Endothelial cell (in vitro differentiated cells): Measurements from ENCODE around the gene INSIG1. TPM values are rescaled to one million over a fixed set of nuclear protein-coding genes. Genes with fewer than 3 reads are reported as not detected.

Experiments used
- DNase-seq: peaks from one replicate; pipeline ENCODE4 v3.0.0; 2021; ENCODE audit warnings: low spot score
- H3K27ac Mint-ChIP-seq: one replicate; pipeline ENCODE4 v1.8.0; 2021; ENCODE audit warnings: mixed read lengths, inconsistent platforms; ENCODE audit not compliant: unreplicated experiment
- H3K27me3 Mint-ChIP-seq: one replicate; pipeline ENCODE4 v1.8.0; 2021; ENCODE audit warnings: mild to moderate bottlenecking, moderate library complexity, mixed read lengths, inconsistent platforms; ENCODE audit not compliant: unreplicated experiment
- H3K36me3 Mint-ChIP-seq: one replicate; pipeline ENCODE4 v1.8.0; 2021; ENCODE audit warnings: mild to moderate bottlenecking, low read depth, mixed read lengths, inconsistent platforms; ENCODE audit not compliant: unreplicated experiment
- H3K4me1 Mint-ChIP-seq: one replicate; pipeline ENCODE4 v1.8.0; 2021; ENCODE audit warnings: mild to moderate bottlenecking, mixed read lengths, inconsistent platforms; ENCODE audit not compliant: unreplicated experiment
- H3K4me3 Mint-ChIP-seq: one replicate; pipeline ENCODE4 v1.8.0; 2021; ENCODE audit warnings: mild to moderate bottlenecking, mixed read lengths, inconsistent platforms; ENCODE audit not compliant: unreplicated experiment
- H3K9me3 Mint-ChIP-seq: one replicate; pipeline ENCODE4 v1.8.0; 2021; ENCODE audit warnings: mixed read lengths, inconsistent platforms; ENCODE audit not compliant: unreplicated experiment
- CTCF ChIP-seq: fragments of 200-600 bp; sonication (generic); IDR thresholded peaks from one replicate; pipeline ENCODE4 v1.5.0; 2021; ENCODE audit warnings: antibody characterized with exemption; ENCODE audit not compliant: unreplicated experiment
- long read RNA-seq: library from polyadenylated mRNA; unstranded; transcript quantifications from one replicate; pipeline ENCODE4 v2.0.0, GENCODE V29; 2020; ENCODE audit not compliant: unreplicated experiment
- total RNA-seq: library from RNA; stranded (reverse); fragmentation: NEBNext Ultra II Directional; extraction: Animal tissue kit (Norgen Biotek cat#: 25700); gene quantifications from one replicate; pipeline ENCODE4 v1.2.1, GENCODE V29; 2021; ENCODE audit not compliant: unreplicated experiment

The INSIG1 gene
- total RNA-seq, result 53.1 TPM
- long read RNA-seq, transcript INSIG1-201 (6 exons, 3,010 nt), result major isoform, 20 of 31 reads
- long read RNA-seq, partial matches to known transcripts, result 6 of 31 reads
- long read RNA-seq, other reads (novel, unspliced or antisense), result 4 of 31 reads

- H3K4me3 Mint-ChIP-seq, result peak within 1 kb of the TSS; percentile 96
- no peak for TF ChIP-seq CTCF
Measured at GRCh38 chr7:155297517-155298287, at the start of gene INSIG1. TSS of gene INSIG1 (plus strand) at chr7:155297878. CDS start at chr7:155298286, 408 bp downstream.

GRCh38 chr7:155248366-155248756, 49.3 kb upstream of the INSIG1 start:
- H3K4me1 Mint-ChIP-seq, result no peaks in the 10 kb centered on the region
- no peak overlapping the region for H3K27ac Mint-ChIP-seq
- no peak overlapping the region for H3K4me3 Mint-ChIP-seq
- H3K9me3 Mint-ChIP-seq, result peaks cover 2% of the 10 kb centered on the region
- peaks cover 3% of the 10 kb centered on the region for H3K36me3 Mint-ChIP-seq
- no peak for DNase-seq
- TF ChIP-seq CTCF, result no peak
- peaks cover 3% of the 10 kb centered on the region for H3K27me3 Mint-ChIP-seq

More at GRCh38 chr7:155297517-155298287, at the start of gene INSIG1:
- peak; percentile 96 for DNase-seq
- Mint-ChIP-seq H3K27me3 (peaks cover 3% of the 10 kb centered on the region), H3K36me3 (peaks cover 23% of the 10 kb centered on the region), H3K4me1 (peaks cover 38% of the 10 kb centered on the region), H3K27ac (peak within 1 kb of the TSS; percentile 91), H3K9me3 (no peaks in the 10 kb centered on the region)

- H3K9me3 Mint-ChIP-seq, result no peaks in the 10 kb centered on the region
- no peak overlapping the region for H3K4me3 Mint-ChIP-seq
- peaks cover 3% of the 10 kb centered on the region for H3K27me3 Mint-ChIP-seq
- H3K27ac Mint-ChIP-seq, result no peak overlapping the region
- TF ChIP-seq CTCF, result no peak
- no peaks in the 10 kb centered on the region for H3K4me1 Mint-ChIP-seq
- H3K36me3 Mint-ChIP-seq, result no peaks in the 10 kb centered on the region
- no peak for DNase-seq
Measured at GRCh38 chr7:155251831-155252230, 45.8 kb upstream of the INSIG1 start.

GRCh38 chr7:155252444-155252887, 45.2 kb upstream of the INSIG1 start:
- Mint-ChIP-seq H3K4me3 (no peak overlapping the region), H3K9me3 (no peaks in the 10 kb centered on the region), H3K27ac (no peak overlapping the region), H3K36me3 (no peaks in the 10 kb centered on the region), H3K4me1 (no peaks in the 10 kb centered on the region), H3K27me3 (peaks cover 5% of the 10 kb centered on the region)
- no peak for DNase-seq
- no peak for TF ChIP-seq CTCF
